CD1c-positive myeloid dendritic cell (primary cell): ENCODE measurements around the gene SV2B.
A peak's percentile ranks its signal among the peaks of the same experiment; 100 is the strongest.

Source experiments
- DNase-seq: peaks from one replicate; pipeline ENCODE4 v3.0.0-alpha.2; 2016; ENCODE audit errors: extremely low spot score

The SV2B gene

DNA sequence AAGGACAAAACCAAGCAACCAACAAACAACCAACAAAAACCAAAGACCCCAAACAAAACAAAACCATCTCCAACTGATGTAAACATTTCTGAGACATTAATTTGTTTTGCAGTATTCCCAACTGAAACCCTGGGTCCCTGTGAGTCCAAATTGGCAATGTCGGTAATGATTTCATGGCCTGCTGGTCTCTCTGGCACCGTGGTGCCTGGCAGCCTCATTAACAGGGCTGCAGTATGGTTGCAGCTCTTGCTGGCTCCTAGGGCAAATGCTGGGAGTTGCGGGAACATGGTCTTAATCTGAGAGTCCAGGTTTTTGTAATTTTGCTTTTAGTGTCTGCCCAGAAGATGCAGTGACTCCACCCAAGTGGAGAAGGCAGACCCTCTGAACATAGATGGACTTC is 128.3 kb downstream of the SV2B start:
- DNase-seq = no peak

DNA sequence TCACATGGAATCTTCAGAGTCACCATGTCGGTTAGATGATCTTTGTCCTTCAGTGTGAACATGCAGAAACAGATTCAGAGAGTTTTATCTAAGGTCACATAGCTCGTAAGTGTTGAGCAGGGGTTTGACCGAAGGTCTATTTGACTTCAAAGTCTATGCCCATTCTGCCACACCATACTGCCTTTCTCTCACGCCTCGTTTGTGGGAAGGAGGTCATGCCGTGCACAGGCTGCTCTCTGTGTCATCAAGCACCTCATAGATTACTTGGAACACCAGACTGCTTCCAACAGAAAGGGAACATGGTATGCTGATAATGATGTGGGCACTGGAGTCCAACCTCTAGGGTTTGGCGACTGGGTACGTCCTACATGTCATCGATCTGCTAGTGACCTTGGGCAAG is 128.8 kb downstream of the SV2B start:
- DNase-seq = no peak

DNA sequence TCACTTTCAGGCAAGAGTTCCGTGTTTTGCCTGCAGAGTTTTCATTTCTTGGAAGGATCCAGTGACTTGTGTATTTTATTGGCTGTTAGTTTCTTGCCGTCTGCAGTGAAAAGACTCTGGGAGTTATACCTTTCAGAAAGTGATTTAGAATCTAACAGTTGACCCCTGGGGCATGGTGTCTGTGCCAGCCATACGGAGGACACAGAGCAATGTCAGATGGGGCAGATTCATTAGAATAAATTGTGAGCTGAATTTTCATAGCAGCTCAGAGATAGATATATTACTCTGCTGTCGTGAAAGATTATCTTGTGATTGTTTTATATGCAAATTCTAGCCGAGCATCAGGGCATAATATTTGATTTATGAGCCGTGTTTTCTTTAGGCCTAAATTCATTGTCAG is 131.6 kb downstream of the SV2B start:
- no peak for DNase-seq

DNA sequence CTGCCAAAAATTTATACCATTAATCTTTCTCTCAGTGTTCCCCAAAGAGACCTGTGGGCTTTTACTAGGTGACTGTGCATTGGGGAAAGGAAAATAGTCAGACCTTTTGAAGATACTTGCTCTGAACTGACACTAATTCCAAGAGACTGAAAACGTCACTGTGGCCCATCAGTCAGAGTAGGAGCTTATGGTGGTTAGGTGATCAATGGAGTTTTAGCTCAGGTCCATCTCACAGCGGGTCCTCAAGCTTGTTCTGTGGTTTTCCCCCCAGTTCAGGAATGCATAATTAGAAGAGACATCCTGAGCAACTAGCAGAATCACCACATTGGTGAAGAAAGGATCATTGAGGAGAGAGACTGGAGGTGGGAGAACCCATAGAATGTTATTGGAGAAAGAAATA is 134.7 kb downstream of the SV2B start:
- DNase-seq = no peak

DNA sequence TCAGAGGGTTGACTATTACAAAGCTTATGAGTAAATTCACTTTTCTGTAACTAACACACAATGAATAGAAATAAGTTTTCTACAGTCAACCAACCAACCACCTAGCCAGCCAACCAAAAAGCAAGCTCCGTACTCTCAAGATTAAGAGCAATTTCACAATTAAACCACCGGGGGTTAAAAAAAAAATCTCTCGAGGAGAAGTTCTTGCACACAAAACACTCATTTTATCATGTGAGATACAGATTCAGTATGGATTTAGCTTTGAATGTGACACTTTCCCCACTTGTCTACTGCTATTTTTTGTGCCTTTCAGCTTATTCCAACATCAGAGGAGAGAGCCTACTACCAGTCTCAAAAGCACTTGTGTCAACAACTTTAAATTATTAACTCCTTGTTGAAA is 135.3 kb downstream of the SV2B start:
- no peak for DNase-seq

DNA sequence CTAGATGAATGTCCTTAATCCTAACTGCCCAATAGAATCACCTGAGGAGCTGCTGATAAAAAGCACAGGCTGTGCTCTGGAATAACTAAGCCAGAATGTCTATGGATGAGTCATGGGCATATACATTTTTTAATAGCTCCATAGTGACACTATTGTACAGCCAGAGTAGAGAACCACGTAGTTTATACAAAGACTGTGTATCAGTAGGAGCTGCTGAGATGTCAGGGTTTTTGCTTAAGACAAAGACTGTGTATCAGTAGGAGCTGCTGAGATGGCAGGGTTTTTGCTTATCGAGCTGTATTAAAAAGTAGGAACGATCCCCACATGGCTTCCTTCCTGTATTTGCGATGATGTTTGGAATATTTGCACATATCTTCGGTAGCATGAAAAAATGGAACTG is 137.4 kb downstream of the SV2B start:
- no peak for DNase-seq

DNA sequence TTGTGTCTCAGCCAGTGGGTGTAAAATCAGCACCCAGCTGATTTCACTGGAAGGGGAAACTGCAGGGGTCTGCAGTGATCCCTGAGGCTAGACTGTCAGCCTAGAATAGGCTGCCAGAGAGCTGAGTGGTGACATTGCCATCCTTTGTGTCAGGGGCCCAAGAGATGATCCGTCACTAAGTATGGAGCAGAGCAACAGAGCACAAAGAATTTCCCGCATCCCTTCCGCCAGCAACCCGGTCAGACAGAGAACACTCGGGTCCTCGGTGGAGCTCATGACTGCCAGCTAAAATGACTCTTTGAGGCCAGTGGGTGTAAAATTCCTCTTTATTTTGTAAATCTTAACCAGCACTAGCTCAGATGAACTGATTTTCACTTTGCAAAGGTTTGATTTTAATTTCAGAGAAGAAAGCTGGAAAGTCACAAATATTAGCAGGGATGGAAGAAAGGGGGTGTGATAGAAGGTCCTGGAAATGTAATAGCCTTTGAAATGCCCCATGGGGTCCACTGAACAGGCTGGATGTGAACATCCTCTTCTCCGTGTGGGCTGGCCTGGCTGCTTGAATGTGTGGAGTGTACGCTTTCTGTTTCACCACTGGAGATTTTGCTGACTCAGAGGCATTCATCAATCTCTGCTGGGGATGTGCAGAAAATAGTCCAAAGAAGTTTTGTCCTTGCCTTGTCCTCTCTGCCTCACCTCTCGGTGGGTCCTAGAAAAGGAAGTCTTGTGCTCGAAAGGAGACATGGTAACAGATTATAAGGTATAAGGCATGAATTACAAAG is 138.8 kb downstream of the SV2B start:
- no peak for DNase-seq

DNA sequence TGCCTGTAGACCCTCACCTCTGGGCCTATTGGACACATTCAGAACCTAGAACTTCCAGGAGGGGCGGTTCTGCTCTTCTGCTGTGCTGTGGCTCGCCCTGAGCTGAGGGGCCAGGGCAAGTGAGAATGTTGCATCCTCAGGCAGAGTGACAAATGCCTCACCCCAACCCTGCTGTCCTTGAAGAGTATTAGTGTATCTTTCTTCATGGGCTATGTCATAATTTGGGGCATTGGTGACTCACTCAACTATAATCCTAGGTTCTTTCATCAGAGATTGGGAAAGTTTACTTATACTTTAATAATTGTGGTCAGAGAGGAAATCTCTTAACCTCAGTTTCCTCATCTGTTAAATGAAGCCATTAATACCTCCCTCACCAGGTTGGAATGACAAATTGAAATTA is 143.8 kb downstream of the SV2B start:
- DNase-seq = peak; percentile 43

DNA sequence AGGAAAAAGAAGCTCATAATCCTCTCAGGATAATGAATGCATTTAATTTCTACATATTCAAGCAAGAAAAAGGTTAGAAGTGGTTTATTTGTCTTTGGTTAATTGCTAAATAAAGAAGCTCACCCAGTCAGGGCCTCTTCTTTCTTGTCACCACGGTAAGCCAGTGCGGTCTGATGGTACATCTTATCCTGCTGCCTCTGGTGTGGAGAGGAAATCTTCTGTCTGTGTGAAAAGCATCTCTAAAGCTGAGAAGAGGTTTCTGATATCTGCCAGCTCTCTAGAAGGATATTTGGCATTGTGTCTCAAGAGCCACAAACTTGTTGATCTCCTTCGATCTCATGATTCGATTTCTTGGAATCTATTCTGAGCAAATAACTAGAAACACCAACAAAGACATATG is 144.9 kb downstream of the SV2B start:
- no peak for DNase-seq

DNA sequence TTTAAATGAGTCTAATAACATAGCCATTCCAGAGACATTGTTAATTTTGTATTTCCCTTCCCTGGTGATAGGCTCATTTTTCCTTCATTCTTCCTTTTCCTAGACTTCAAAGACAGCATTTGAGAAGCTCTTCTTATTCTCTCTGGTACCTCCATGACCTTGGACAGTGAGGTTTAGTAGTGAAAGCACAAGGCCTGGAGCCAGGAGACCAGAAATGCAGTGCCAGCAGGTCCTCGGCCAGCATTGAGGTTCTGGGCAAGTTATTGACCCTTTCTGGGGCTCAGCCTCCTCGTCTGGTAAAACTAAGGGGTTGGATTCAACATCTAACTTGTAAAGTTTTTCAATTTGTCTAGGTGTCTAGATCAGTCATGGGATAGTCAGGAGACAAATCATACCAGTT is 146.9 kb downstream of the SV2B start:
- no peak for DNase-seq

DNA sequence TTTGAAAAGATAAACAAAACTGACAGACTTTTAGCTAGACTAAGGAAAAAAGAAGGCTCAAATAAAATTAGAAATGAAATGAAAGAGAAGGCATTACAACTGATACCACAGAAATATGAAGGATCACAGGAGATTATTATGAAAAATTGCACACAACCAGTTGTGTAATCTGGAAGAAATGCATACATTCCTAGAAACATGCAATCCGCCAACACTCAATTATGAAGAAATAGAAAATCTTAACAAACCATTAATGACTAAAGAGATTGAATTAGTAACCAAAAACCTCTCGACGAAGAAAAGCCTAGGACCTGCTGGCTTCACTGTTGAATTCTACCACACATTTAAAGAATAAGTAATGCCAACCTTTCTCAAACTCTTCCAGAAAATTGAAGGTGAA is 149.5 kb downstream of the SV2B start:
- DNase-seq = no peak

DNA sequence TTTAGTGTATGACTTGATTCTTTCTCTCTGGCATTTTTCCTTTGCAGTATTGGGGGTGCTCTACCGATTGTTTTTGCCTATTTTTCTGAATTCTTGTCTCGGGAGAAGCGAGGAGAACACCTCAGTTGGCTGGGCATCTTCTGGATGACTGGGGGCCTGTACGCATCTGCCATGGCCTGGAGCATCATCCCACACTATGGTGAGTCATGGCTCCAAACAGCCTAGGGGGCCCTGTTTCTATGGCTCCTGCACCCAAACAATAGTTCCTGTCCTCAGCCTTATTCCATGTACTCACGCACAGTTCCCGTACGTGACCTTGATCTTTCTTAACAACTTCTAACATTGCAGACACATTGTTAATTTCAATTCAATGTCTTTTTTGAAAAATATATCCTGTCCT is 152.3 kb downstream of the SV2B start:
- no peak for DNase-seq

DNA sequence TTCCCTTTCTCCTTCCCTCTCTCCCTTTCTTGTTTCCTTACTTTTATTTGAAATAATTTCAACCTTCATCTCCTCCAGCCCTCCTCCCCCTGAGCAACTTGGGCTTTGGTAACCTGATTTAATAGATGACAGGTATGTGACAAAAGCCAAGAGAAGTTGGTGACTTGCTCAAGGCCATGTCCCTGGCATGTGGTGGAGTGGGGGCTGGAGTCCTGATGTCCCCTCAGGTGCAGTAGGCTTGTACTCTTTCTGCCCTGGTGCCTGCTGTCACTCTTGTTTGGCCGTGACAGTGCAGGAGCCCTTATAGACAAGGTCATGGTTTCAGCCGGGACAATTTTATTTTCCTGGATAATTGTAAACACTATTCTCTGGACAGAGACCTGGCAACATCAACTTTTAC is 152.7 kb downstream of the SV2B start:
- no peak for DNase-seq

DNA sequence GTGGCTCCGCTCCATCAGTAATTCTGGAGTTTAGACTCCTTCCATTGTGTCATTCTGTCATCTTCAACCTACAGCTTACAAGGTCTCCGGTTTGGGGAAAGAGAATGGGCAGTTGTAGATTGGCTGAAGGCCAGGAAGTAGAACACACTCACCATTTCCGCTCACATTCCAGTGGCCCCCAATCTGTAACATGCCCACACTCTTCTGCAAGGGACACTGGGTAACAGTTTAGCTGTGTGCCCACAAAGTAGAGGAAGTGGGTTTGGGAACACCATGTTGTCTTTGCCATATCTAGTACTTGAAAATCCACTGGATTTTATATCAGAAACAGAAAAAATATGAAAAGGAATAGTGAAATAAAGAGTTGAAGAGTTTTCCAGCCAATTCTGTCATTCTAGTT is 153.5 kb downstream of the SV2B start:
- peak; percentile 36 for DNase-seq

DNA sequence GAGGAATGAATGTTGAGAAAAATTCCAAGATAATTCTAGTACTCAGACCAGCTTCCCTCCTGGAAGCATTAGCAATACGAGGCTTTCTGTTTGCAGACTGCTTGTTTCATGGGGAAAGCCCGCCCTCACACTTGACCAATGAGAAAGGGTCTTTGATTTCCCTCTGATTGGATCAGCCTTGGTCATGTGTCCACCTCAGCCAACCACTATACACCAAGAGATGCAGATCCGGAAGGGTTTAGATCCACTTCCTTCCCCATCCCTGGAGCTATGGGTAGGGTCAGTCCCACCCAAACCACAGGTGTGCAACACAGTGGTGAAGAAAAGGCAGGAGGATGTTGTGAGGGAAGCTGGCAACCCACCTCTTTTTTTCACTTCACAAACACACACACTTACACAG is 154.7 kb downstream of the SV2B start:
- DNase-seq = no peak

DNA sequence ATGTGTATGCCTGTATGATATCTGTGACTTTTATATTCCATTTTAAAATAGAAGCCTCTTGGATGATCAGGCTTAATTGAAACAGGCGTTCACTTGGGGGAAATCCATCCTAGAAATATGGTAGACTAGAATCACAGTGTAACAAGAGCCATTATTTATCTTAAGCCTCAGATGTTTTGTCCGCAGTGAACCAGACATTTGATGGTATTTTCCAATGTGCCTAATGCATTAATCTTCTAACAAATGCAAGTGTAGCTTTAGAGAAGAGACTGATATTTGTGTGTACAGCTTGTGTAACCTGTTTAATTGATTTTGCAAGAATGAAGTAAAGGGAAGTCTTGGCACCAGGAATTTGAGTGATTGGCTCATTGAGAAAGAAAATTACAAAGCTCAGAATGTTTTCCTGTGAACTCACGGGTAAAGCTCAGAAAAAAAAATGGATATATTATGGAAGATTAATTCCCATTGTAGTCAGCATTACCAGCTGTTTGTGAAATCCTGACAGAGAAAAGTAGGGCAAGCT is 155.7 kb downstream of the SV2B start:
- peak; percentile 56 for DNase-seq

DNA sequence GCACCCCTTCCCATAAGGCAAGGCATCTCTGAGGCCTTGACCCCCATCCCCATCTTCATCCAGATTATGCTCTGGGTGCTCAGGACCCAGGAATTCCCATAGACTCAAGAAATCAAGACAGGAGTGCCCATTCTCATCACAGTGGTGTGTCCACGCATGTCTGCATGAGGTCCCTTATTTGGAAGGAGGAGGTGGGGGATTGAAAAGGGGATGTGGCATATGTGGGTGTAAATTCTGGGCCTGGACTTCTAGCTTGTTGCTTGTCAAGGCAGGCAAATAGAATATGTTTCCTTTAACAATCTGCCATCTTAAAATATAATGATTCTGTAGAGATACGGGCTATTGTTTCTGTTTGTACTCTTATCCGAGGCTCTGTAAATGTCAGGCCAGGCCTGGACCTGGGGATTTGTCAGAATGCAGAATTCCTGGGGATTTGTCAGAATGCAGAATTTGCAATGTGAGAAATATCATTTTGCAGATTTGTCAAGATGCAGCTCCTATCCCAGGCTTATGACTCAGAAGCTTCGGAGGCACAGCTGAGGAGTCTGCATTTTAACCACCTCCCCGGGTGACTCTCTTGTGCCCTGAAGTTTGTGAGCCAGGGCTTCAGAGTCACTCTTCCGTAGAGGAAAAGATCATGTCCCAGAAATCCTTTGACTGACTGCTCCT is 157.8 kb downstream of the SV2B start:
- peak; percentile 64 for DNase-seq

DNA sequence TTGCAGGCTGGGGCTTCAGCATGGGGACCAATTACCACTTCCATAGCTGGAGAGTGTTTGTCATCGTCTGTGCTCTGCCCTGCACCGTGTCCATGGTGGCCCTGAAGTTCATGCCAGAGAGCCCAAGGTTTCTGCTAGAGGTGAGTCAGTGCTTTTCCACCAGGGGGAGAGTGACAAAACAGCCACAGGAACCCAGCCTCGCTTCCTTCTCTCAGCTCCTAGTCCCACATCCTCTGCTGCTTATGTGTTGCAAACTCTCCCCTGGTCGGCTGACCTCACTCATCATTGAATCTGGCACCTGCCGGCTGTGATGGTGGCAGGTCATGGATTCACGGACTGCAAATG is 158.3 kb downstream of the SV2B start:
- peak; percentile 80 for DNase-seq

DNA sequence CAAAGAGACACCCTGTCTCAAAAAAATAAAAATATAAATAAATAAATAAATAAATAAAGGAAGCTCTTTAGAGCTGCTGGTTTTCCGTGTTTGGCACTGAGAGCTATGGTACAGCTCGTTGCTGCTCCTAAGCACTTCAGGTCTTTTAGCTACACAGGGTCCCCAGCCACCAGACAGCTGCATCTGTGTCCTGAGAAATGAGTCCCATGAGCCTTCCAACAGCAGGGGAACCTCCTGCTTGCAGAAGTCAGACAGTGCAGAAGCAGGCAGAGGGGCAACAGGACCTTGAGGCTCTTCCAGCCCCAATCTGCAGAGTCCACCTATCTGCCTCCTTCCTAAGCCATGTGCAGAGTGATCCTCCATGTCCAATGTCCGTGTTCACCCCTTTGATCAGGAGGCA is 159.0 kb downstream of the SV2B start:
- DNase-seq = no peak

DNA sequence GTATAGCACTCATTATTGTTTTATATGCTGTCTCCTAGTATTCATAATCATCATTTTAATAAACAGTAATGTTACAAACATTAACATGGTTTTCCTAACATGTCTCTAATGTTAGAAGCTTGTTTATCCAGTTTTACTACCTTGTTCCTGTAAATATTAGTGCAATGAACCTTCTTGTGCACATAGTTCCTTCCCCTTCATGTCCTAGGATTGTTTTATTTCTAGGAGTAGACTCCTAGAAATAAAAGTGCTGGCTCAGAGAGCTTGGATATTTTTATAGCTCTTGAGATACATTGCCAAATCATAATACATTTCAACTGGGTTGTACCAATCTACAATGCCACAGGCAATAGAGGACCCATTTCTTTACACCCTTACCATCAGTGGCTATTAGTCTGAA is 161.3 kb downstream of the SV2B start:
- DNase-seq = no peak

DNA sequence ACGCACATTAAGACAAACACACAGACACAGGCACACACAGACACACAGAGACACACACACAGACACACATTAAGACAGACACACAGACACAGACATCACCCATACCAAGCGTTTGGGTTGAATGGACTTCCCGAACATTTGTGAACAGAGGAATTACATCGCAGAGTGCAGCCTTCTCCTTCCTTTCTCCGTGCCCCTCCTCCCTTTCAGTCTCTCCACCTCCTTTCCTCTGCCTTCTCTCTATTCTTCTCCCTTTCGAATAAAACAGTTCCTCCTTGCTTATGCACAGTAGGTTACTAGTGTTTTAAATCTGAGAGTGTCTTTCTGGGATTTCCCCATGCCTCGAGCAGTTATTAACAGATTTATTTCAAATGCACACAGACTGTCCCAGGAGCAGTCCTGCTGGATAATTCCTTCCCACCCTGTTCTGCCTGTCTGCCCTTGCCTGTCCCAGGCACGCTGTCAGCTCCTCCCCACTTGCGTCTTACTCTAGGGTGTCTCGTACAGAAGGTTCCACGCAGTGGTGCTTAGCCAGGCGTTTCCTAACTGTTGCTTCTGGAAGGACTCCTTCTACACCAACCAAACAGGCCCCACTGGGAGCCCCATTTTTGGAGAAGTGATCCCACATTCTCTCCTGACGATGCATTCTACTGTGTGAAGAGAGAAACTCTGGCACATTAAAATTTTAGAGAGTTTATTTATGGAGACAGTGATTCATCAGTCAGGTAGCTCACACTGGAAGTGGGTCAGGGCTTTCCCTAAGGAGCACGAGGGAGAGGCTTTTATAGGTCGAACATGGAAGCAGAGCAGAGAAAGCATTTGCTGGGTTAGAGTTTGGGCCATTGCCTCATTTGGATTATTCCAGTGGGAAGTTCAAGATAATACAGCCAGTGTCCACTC is 163.8 kb downstream of the SV2B start:
- peak; percentile 65 for DNase-seq

DNA sequence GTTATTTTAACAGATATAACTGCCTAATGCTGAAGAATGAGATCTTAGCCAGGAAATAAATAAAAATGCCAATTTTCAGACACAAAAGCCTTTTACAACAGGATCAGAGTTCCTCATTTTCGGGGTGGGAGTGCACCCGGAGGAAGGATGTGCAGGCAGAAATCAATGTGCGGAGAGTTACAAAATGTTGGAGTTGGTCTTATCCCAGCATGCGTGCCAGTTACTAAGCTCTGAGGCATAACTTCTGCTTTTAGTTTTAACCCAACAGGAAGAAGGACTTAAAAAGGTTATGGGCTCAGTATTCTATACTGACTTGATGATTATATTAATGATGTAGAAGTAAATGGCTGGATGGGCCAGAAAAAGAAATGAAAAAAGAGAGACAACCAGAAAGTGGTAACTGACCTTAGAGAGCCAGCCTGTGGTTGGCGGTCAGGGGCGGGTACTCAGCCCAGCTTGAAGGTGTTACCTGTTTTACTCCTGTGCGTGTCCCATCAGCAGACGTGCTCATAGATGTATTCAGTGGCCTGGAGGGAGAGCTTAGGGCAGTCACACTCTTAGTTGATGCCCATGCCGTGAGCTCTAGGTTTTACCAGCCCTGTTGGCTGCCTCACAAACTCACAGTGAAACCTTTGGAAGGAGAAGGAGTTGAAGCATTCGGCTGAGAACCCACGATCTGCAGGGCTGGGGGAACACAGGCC is 164.7 kb downstream of the SV2B start:
- DNase-seq = peak; percentile 89
